Measurements from ENCODE around the gene MEMO1. TPM values are rescaled to one million over a fixed set of nuclear protein-coding genes. Genes with fewer than 3 reads are reported as not detected.

Gene MEMO1
- total and polyA plus RNA-seq, 8 donors, result 10.5 to 20.4 (median 16.3) TPM

- no peaks in the 10 kb centered on the region for H3K27me3 ChIP-seq
- peaks cover 9 to 32% (median 21%) of the 10 kb centered on the region in 3 donors for H3K4me1 ChIP-seq
- ATAC-seq, result no peak
- WGBS, 2 donors, result 95 to 99% methylated on average over 2 of the region's 2 CpGs
- H3K4me3 ChIP-seq, result no peak overlapping the region
- no peaks in the 10 kb centered on the region for H3K36me3 ChIP-seq
- DNase-seq, result no peak
- H3K27ac ChIP-seq, result no peak overlapping the region
- intact Hi-C loops (cut with DNase I), result no loop called here
- no peaks in the 10 kb centered on the region for H3K9me3 ChIP-seq
- TF ChIP-seq CTCF (IDR thresholded peaks at IDR 0.05), result no peak
- no peak for FAIRE-seq
Measured at GRCh38 chr2:32005371-32005976, 5.3 kb downstream of the MEMO1 start.

GRCh38 chr2:32003791-32004190, 7.0 kb downstream of the MEMO1 start:
- 100% methylated on average over 2 of the region's 2 CpGs for WGBS, 2 donors
- Histone ChIP-seq H3K27ac (no peak overlapping the region), H3K36me3 (no peaks in the 10 kb centered on the region), H3K27me3 (no peaks in the 10 kb centered on the region), H3K9me3 (no peaks in the 10 kb centered on the region), H3K4me1 (peaks cover 9 to 31% (median 21%) of the 10 kb centered on the region in 3 donors), H3K4me3 (no peak overlapping the region)
- intact Hi-C loops (cut with DNase I), result no loop called here
- DNase-seq (no peak), FAIRE-seq (no peak), ATAC-seq (no peak)
- TF ChIP-seq CTCF (IDR thresholded peaks at IDR 0.05), result no peak

- DNase-seq (no peak), ATAC-seq (no peak), FAIRE-seq (no peak)
- 85 to 87% methylated on average over 3 of the region's 3 CpGs for WGBS, 2 donors
- intact Hi-C loops (cut with DNase I), result no loop called here
- no peaks in the 10 kb centered on the region for H3K36me3 ChIP-seq
- no peak for TF ChIP-seq CTCF (IDR thresholded peaks at IDR 0.05)
- H3K27ac ChIP-seq, result no peak overlapping the region
- no peak overlapping the region for H3K4me3 ChIP-seq
- no peaks in the 10 kb centered on the region for H3K9me3 ChIP-seq
- no peaks in the 10 kb centered on the region for H3K27me3 ChIP-seq
- H3K4me1 ChIP-seq, result peaks cover 0 to 17% (median 13%) of the 10 kb centered on the region in 3 donors
Measured at GRCh38 chr2:32002406-32002805, 8.4 kb downstream of the MEMO1 start.

- FAIRE-seq (no peak), DNase-seq (no peak), ATAC-seq (no peak)
- 96 to 97% methylated on average over 4 of the region's 4 CpGs for WGBS, 2 donors
- Histone ChIP-seq H3K27me3 (no peaks in the 10 kb centered on the region), H3K4me3 (no peak overlapping the region), H3K9me3 (no peaks in the 10 kb centered on the region), H3K36me3 (no peaks in the 10 kb centered on the region), H3K27ac (no peak overlapping the region), H3K4me1 (no peaks in the 10 kb centered on the region)
- intact Hi-C loops (cut with DNase I), result no loop called here
- no peak for TF ChIP-seq CTCF (IDR thresholded peaks at IDR 0.05)
Measured at GRCh38 chr2:31999438-31999837, 11.4 kb downstream of the MEMO1 start.

GRCh38 chr2:31998731-31999383, 12.0 kb downstream of the MEMO1 start:
- Histone ChIP-seq H3K27ac (no peak overlapping the region), H3K4me3 (no peak overlapping the region), H3K4me1 (no peaks in the 10 kb centered on the region), H3K36me3 (no peaks in the 10 kb centered on the region), H3K27me3 (no peaks in the 10 kb centered on the region), H3K9me3 (no peaks in the 10 kb centered on the region)
- FAIRE-seq (no peak), ATAC-seq (no peak), DNase-seq (no peak)
- whole genome bisulfite sequencing, 2 donors, result 96 to 99% methylated on average over 4 of the region's 4 CpGs
- TF ChIP-seq CTCF (IDR thresholded peaks at IDR 0.05), result no peak
- intact Hi-C loops (cut with DNase I), result no loop called here
